ENCODE results near the gene TBC1D1. TPM values are rescaled to one million over a fixed set of nuclear protein-coding genes. Genes with fewer than 3 reads are reported as not detected.

Gene TBC1D1
- total and polyA plus RNA-seq, 2 of the 8 experiments (the other 6 are each of a cell fraction or from before 2014, with no cell fraction given) = 96.9 to 162 TPM

DNA sequence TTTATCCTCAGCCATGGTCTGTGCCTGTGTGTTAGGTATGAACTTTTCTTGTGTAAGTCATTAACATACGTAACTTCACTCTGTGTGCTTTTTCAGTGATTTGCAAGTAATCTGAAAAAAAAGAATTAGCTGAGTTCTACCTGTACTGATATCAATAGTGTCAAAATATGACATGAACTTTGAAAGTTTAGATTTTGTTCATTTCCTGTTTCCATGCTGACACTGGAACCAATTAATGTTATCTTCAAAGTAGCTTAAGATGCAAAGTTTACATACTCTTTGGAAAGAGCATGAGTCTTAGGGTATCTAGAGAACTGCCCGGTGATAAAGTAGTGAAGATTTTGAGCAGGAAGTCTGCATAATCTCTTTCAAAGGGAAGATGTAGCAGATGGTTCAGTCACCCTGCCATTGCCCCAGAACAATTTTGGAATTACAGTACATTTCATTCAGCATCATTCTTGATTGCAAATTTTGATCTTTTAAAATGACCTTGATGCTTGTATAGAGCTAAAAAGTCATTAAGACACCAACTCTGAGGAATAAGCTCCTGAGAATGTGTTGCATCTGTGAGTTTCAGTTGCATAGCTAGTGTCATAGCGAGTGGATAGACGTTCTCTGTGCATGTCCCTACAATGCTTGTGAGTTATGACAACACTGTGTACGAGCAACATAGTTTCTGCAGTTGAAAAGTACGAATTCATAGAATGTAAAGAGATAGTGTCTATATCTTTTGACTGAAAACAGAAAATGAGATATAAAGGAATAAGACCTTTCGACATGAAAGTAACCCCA lies 199.8 kb downstream of the TBC1D1 start:
- Histone ChIP-seq H2BK15ac (ENCODE audit: low read length) (no peak overlapping the region), H3K4ac (replicated peaks; ENCODE audit: insufficient read length, low read depth, low read length) (no peak overlapping the region), H2BK20ac (ENCODE audit: low read length) (no peak overlapping the region), H3K27ac (ENCODE audit: low read depth, low read length) (no peak overlapping the region), H3K14ac (ENCODE audit: insufficient read length) (no peak overlapping the region), H3K27me3 (replicated peaks in 1 of 4; ENCODE audit: control insufficient read depth in 3 of 4, extremely low read depth in 1 of 4, insufficient read depth in 3 of 4, low read length in 3 of 4) (no peaks in the 10 kb centered on the region), H3K9me3 (ENCODE audit: insufficient read depth in 2 of 2, low read depth in 1 of 2, low read length in 1 of 2) (no peaks in the 10 kb centered on the region), H4K5ac (ENCODE audit: insufficient read length, low read depth, low read length) (no peak overlapping the region), H2BK120ac (replicated peaks; ENCODE audit: low read depth, low read length) (no peak overlapping the region), H3K4me3 (ENCODE audit: extremely low read depth in 1 of 4, insufficient read depth in 2 of 4, low read depth in 3 of 4, low read length in 4 of 4) (no peak overlapping the region), H3K23me2 (ENCODE audit: low read depth, low read length) (no peaks in the 10 kb centered on the region), H3K9ac (replicated peaks in 1 of 4; ENCODE audit: extremely low read depth in 1 of 4, low read depth in 3 of 4, low read length in 3 of 4) (no peak overlapping the region), H3K18ac (ENCODE audit: extremely low read depth, low read length) (no peak overlapping the region), H4K91ac (replicated peaks; ENCODE audit: insufficient read length, low read length) (no peak overlapping the region), H3K56ac (replicated peaks; ENCODE audit: insufficient read length, low read depth, low read length) (no peak overlapping the region), H2BK12ac (ENCODE audit: low read depth, low read length) (no peak overlapping the region), H2AK5ac (ENCODE audit: low read depth, low read length) (no peak overlapping the region), H3K4me1 (replicated peaks in 1 of 4; ENCODE audit: control insufficient read depth in 3 of 4, insufficient read depth in 4 of 4, low read length in 3 of 4) (peaks cover 5 to 16% (median 13%) of the 10 kb centered on the region in 4 experiments; a peak in 6 of 7 replicates), H4K20me1 (replicated peaks in 1 of 2; ENCODE audit: control insufficient read depth in 1 of 2, insufficient read depth in 2 of 2, low read length in 2 of 2) (peaks cover 0 to 4% of the 10 kb centered on the region in 2 experiments), H2BK5ac (ENCODE audit: low read depth, low read length) (no peak overlapping the region), H3K79me2 (ENCODE audit: control insufficient read depth in 1 of 2, insufficient read depth in 2 of 2, low read length in 2 of 2) (no peaks in the 10 kb centered on the region), H3K79me1 (ENCODE audit: low read depth, low read length) (no peaks in the 10 kb centered on the region), H4K8ac (ENCODE audit: extremely low read depth, insufficient read depth, low read length) (no peak overlapping the region), H2AFZ (ENCODE audit: low read length) (no peak overlapping the region), H3K4me2 (ENCODE audit: insufficient read depth in 1 of 2, low read depth in 2 of 2, low read length in 2 of 2) (no peak overlapping the region), H3K23ac (ENCODE audit: insufficient read length) (no peak overlapping the region), H3K36me3 (ENCODE audit: control insufficient read depth in 2 of 4, insufficient read depth in 4 of 4, low read length in 3 of 4) (peaks cover 0 to 4% (median 2%) of the 10 kb centered on the region in 4 experiments; a peak in 4 of 8 replicates)
- FAIRE-seq (no peak), DNase-seq (ENCODE audit: low read depth in 1 of 2, low spot score in 2 of 2) (no peak)
- POLR2A ChIA-PET (ENCODE audit: partially characterized antibody) = interaction anchor here (0.7 kb wide), 1 partner anchor 1018 kb away, joined by 3 read pairs; no protein-coding TSS in a partner anchor
- TF ChIP-seq RFX5 (IDR thresholded peaks at IDR 0.05; ENCODE audit: borderline replicate concordance, low read depth, low read length) (no peak), EGR1 (IDR thresholded peaks at IDR 0.05; ENCODE audit: borderline replicate concordance, low read depth, low read length) (no peak), TAF1 (IDR thresholded peaks at IDR 0.05; ENCODE audit: low read depth, low read length) (no peak), SP2 (IDR thresholded peaks at IDR 0.05; ENCODE audit: low read length) (no peak), TEAD4 (IDR thresholded peaks at IDR 0.05; ENCODE audit: low read depth, low read length) (no peak)
- WGBS, 2 experiments (ENCODE audit: extremely low coverage in 1 of 2, insufficient coverage in 1 of 2, insufficient read length in 1 of 2, insufficient replicate concordance in 2 of 2, low coverage in 1 of 2, low lambda C conversion rate in 2 of 2, missing lambda C conversion rate in 1 of 2) = 94% methylated on average over 7 of the region's 7 CpGs; no CpG with 5 or more reads in 1 of the 2 experiments
- CTCF ChIA-PET (ENCODE audit: partially characterized antibody) = interaction anchor here (0.6 to 3.9 kb wide), 8 partner anchors 9 to 384 kb away, joined by 3 to 25 read pairs (median 4); no protein-coding TSS in a partner anchor
